Measurements from ENCODE around the gene RBMS2. TPM values are rescaled to one million over a fixed set of nuclear protein-coding genes. Genes with fewer than 3 reads are reported as not detected.

Gene RBMS2
- total RNA-seq, 1 donor from 2014 or later: 37.2 TPM

DNA sequence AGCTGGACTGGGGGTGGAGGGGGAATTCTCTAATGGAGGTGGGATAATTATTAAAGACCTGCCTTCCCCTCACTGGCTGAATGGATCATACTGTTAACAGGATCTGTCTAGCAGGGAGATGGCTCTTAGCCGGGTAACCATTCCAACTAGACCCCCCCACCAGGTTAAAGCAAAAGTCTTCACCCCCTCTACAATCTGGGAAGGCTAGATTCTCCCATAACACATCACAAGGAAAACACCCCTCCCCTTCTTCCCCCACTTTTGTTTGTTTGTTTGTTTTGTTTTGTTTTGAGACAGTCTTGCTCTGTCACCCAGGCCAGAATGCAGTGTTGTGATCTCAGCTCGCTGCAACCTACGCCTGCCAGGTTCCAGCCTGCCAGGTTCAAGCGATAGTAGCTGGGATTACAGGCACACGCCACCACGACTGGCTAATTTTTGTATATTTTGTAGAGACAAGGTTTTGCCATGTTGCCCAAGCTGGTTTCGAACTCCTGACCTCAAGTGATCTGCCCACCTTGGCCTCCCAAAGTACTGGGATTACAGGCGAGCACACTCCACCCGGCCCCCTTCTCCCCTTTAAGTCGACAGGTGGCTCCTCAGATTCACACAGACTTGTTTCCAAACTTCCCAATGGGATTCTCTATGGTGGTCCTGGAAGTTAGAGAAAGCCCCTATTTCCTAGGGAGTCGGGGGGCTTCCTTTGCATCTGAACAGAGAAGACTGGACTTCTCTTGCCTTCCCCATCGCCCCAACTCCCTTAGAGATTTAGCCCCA is 112.0 kb downstream of the RBMS2 start:
- DNase-seq (ENCODE audit: low read depth): no peak
- H3K27me3 ChIP-seq (ENCODE audit: control insufficient read depth, insufficient read depth, low read length): no peaks in the 10 kb centered on the region
- H3K4me3 ChIP-seq (ENCODE audit: low read depth, low read length): peak overlapping the region; percentile 86
- peaks cover 2% of the 10 kb centered on the region for H3K36me3 ChIP-seq (ENCODE audit: control insufficient read depth, insufficient read depth, low read length)
- TF ChIP-seq, protein P1, sequence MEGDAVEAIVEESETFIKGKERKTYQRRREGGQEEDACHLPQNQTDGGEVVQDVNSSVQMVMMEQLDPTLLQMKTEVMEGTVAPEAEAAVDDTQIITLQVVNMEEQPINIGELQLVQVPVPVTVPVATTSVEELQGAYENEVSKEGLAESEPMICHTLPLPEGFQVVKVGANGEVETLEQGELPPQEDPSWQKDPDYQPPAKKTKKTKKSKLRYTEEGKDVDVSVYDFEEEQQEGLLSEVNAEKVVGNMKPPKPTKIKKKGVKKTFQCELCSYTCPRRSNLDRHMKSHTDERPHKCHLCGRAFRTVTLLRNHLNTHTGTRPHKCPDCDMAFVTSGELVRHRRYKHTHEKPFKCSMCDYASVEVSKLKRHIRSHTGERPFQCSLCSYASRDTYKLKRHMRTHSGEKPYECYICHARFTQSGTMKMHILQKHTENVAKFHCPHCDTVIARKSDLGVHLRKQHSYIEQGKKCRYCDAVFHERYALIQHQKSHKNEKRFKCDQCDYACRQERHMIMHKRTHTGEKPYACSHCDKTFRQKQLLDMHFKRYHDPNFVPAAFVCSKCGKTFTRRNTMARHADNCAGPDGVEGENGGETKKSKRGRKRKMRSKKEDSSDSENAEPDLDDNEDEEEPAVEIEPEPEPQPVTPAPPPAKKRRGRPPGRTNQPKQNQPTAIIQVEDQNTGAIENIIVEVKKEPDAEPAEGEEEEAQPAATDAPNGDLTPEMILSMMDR (IDR thresholded peaks at IDR 0.05; ENCODE audit: insufficient read depth, low read length, poor library complexity, severe bottlenecking): no peak

DNA sequence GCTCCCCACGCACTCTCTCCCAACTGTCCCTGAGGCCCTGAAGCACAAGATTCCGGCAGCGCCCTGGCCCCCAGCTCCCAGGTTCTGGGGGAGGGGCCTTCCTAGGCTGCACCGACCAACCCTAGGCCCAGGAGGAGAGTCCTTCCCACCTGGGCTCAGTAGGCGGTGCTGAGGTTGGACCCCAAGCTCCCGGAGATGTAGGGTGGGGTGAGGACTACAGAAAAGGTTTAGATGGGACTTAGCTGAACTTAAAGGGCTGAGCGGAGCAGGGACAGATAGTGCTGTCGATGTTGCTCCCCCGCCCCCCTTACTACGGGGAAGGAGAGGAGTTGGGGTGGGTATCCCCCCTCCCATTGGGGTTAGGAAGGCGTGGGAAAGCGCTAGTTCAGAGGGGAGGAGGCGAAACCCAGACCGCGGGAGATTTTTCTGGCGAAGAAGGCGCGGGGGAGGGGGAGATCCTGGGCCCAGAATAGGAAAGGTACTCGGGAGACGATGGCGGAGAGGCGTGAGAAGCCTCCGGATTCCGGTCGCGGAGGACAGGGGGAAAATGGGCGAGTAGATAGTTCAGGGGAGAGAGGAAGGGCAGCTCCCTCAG is 112.7 kb downstream of the RBMS2 start:
- H3K27me3 ChIP-seq (ENCODE audit: control insufficient read depth, insufficient read depth, low read length): no peaks in the 10 kb centered on the region
- TF ChIP-seq, protein P1 (IDR thresholded peaks at IDR 0.05; ENCODE audit: insufficient read depth, low read length, poor library complexity, severe bottlenecking): no peak
- no peak for DNase-seq (ENCODE audit: low read depth)
- H3K4me3 ChIP-seq (ENCODE audit: low read depth, low read length): peak overlapping the region; percentile 86
- peaks cover 2% of the 10 kb centered on the region for H3K36me3 ChIP-seq (ENCODE audit: control insufficient read depth, insufficient read depth, low read length)

DNA sequence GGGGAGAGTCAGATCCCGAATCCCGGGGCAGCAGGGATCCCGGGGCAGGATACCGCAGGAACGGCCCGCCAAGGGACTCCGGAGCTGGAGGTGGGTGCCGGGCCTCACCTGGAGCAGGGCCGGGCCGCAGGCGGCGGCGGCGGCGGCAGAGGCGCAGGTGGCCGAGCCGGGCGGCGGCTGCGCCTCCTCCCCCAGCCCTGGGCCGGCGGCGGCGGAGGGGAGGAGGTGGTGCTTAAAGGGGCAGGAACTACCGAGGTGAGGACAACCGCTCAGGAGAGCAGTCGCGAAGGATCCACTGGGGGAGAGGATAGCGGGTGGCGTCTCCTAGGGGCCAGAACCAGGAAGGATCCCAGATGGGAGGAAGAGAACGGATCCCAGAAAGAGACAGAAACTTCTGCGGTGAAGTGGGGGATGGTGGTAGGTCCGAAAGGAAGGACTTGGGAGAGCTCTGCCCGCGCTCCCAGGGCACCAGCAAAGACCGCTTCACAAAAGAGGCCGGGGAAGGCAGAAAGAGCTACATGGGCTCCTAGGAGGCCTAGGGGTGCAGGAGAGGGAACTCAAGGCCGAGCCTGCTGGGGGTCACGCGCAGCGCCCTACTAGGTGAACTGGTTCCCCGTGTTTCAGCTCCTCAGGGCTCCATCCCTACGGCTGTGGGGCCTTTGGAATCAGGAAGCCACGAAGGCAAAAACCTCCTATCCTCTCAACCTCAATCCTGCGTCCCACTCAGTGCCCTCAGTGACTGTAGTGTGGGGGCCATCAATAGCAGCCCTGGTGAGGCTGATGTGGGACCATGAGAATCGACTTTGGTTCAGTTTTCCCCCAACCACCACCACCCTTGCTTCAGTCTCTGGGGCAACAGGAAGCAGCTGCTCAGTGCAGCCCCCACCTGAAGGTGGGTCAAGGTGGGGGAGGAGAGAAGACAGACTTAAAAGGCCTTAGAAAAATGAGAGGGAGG is 113.5 kb downstream of the RBMS2 start:
- TF ChIP-seq, protein P1 (IDR thresholded peaks at IDR 0.05; ENCODE audit: insufficient read depth, low read length, poor library complexity, severe bottlenecking): peak; percentile 63
- no peak for DNase-seq (ENCODE audit: low read depth)
- Histone ChIP-seq H3K27me3 (ENCODE audit: control insufficient read depth, insufficient read depth, low read length) (no peaks in the 10 kb centered on the region), H3K4me3 (ENCODE audit: low read depth, low read length) (peak overlapping the region; percentile 86), H3K36me3 (ENCODE audit: control insufficient read depth, insufficient read depth, low read length) (peaks cover 2% of the 10 kb centered on the region)

DNA sequence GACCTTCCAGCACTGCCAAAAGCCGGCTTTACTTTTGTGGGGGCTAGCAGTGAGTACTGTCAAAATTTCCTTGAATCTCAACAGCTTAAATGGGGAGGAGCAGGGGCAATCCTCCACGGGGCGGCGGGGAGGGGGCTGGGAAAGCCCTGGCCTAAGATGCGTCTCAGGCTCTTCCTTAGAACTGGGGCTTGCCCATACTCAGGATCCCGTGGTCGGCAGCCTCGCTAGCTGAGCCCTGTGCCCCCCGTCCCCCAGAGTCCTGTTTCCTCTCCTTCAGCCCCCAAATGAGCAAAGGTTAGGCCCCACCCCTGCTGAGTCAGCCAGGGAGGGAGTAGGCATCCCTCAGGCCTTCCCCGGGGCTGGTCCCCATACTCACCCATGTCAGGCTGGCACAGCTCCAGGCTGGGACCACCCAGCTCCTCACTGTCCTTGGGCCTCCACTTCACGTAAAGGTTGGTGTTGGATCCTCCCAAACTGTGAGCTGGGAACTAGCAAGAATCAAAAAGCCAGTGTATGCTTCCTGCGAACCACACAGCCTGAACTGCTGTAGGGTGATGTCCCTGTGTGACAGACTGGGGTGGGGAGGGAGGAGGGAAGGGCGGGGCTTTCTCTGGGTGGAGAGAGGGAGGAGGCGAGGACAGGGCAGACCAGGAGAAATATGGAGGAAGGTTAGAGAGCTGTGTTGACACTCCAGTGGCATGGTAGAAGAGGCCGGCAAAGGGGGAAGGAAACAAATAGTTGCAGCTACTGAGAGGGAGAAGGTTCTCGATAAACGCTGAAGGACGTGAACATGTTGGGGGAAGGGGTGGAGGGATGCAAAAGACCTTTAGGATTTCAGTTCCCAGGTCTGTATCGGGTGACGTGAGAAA is 114.4 kb downstream of the RBMS2 start:
- Histone ChIP-seq H3K4me3 (ENCODE audit: low read depth, low read length) (peak overlapping the region; percentile 86), H3K27me3 (ENCODE audit: control insufficient read depth, insufficient read depth, low read length) (no peaks in the 10 kb centered on the region), H3K36me3 (ENCODE audit: control insufficient read depth, insufficient read depth, low read length) (peaks cover 2% of the 10 kb centered on the region)
- TF ChIP-seq, protein P1 (IDR thresholded peaks at IDR 0.05; ENCODE audit: insufficient read depth, low read length, poor library complexity, severe bottlenecking): no peak
- DNase-seq (ENCODE audit: low read depth): no peak

Measured in kidney epithelial cell (primary cell).